Stimulated activated effector memory CD8-positive, alpha-beta T cell treated with anti-CD3 and anti-CD28 coated beads, Interleukin-12 subunit alpha, Interleukin-12 subunit beta, amount 100 ng/mL, for 72 hours (primary cell): Measurements from ENCODE around the gene GPR137.

Source experiments
- ATAC-seq: fragments of 150-1000 bp; cut with Tn5 transposase; 2 replicates; pipeline ENCODE4 v1.10.0; 2021
- DNase-seq, 2 donors: peaks; one replicate each; pipeline ENCODE4 v3.0.0; 2021 to 2022; ENCODE audit warnings: low spot score in 2 of 2
- H3K27ac Mint-ChIP-seq: one replicate; pipeline ENCODE4 v1.8.0; 2022; ENCODE audit warnings: mild to moderate bottlenecking, mixed read lengths
- H3K36me3 Mint-ChIP-seq: one replicate; pipeline ENCODE4 v1.8.0; 2022; ENCODE audit warnings: mild to moderate bottlenecking, mixed read lengths
- H3K4me1 Mint-ChIP-seq: one replicate; pipeline ENCODE4 v1.8.0; 2022; ENCODE audit warnings: mixed read lengths
- H3K4me3 Mint-ChIP-seq: one replicate; pipeline ENCODE4 v1.8.0; 2022; ENCODE audit warnings: mild to moderate bottlenecking, mixed read lengths
- H3K9me3 Mint-ChIP-seq: one replicate; pipeline ENCODE4 v1.8.0; 2022; ENCODE audit warnings: mixed read lengths

The GPR137 gene

GRCh38 chr11:64284962-64285884 lies at the start of gene GPR137:
Gene GPR137 (plus strand): TSS chr11:64285848. CDS start chr11:64286525, 677 bp downstream.
- H3K9me3 Mint-ChIP-seq: no peaks in the 10 kb centered on the region
- peak; percentile 99 for DNase-seq
- H3K36me3 Mint-ChIP-seq: peaks cover 30% of the 10 kb centered on the region
- H3K4me1 Mint-ChIP-seq: peaks cover 35% of the 10 kb centered on the region
- H3K27ac Mint-ChIP-seq: peak within 1 kb of the TSS; percentile 93
- peak; percentile 77 for ATAC-seq
- H3K4me3 Mint-ChIP-seq: peak within 1 kb of the TSS; percentile 74

DNA sequence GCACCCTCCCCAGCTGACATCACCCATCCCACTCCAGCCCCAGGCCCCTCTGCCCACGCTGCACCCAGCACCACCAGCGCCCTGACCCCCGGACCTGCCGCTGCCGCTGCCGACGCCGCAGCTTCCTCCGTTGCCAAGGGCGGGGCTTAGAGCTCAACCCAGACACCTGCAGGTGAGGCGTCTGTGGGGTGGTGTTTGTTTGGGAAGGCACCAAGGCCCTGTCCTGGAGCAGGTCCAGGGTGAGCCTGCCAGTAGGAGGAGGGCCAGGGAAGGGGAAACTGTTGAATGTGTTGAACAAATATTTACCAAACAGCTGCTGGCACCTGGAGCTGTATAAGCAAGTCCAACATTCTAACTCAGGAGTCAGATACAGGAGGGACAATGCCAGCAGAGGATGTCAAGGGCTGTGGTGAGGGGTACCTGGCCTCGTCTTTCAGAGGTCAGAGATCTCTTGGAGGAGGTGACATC lies 48.1 kb upstream of the GPR137 start:
- ATAC-seq (no peak), DNase-seq (no peak)
- no peak overlapping the region for H3K4me3 Mint-ChIP-seq
- H3K36me3 Mint-ChIP-seq: peaks cover 66% of the 10 kb centered on the region
- no peaks in the 10 kb centered on the region for H3K9me3 Mint-ChIP-seq
- peak overlapping the region; percentile 68 for H3K27ac Mint-ChIP-seq
- H3K4me1 Mint-ChIP-seq: peaks cover 39% of the 10 kb centered on the region

- Mint-ChIP-seq H3K4me1 (peaks cover 39% of the 10 kb centered on the region), H3K4me3 (no peak overlapping the region), H3K27ac (peak overlapping the region; percentile 68), H3K36me3 (peaks cover 72% of the 10 kb centered on the region), H3K9me3 (no peaks in the 10 kb centered on the region)
- ATAC-seq (no peak), DNase-seq (no peak)
These were observed 47.6 kb upstream of the GPR137 start for GRCh38 chr11:64238076-64238475.

DNA sequence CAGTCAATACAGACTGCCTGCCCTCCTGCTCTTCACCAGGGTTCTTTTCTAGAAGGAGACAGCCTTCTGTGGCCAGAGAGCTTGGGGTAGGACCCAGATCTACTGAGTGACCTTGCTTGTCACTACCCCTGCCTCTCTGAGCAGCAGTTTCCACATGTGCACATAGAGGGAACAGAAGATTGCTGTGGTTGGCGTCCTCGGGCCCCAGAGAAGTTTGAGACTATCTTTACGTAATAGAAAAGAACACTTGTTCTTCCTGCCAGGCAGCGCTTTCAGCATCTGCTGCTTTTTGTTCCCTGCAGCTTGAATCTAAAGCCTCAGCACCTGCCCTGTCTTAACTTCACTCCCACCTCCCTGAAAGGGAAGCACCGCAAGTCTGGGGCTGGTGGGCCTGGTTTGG lies 46.6 kb upstream of the GPR137 start:
- peak overlapping the region; percentile 68 for H3K27ac Mint-ChIP-seq
- no peak for ATAC-seq

GRCh38 chr11:64239662-64240434 lies 45.8 kb upstream of the GPR137 start:
- DNase-seq (no peak), ATAC-seq (no peak)
- H3K36me3 Mint-ChIP-seq: peaks cover 90% of the 10 kb centered on the region
- H3K4me3 Mint-ChIP-seq: peak overlapping the region; percentile 95
- peak overlapping the region; percentile 95 for H3K27ac Mint-ChIP-seq
- peaks cover 49% of the 10 kb centered on the region for H3K4me1 Mint-ChIP-seq
- H3K9me3 Mint-ChIP-seq: no peaks in the 10 kb centered on the region

More for the DNA sequence above, 46.6 kb upstream of the GPR137 start:
- Mint-ChIP-seq H3K4me3 (no peak overlapping the region), H3K9me3 (no peaks in the 10 kb centered on the region), H3K36me3 (peaks cover 81% of the 10 kb centered on the region), H3K4me1 (peaks cover 48% of the 10 kb centered on the region)
- no peak for DNase-seq

GRCh38 chr11:64240435-64241240 lies 45.0 kb upstream of the GPR137 start, which contains the start of gene FKBP2:
Gene FKBP2 (plus strand): TSS chr11:64241095. CDS start chr11:64242388, 1,293 bp downstream.
- peak; percentile 97 to 98 for DNase-seq
- peaks cover 90% of the 10 kb centered on the region for H3K36me3 Mint-ChIP-seq
- H3K27ac Mint-ChIP-seq: peak within 1 kb of the TSS; percentile 95
- peak within 1 kb of the TSS; percentile 95 for H3K4me3 Mint-ChIP-seq
- no peaks in the 10 kb centered on the region for H3K9me3 Mint-ChIP-seq
- H3K4me1 Mint-ChIP-seq: peaks cover 41% of the 10 kb centered on the region
- peak; percentile 75 for ATAC-seq

- H3K4me1 Mint-ChIP-seq: peaks cover 39% of the 10 kb centered on the region
These were observed 44.5 kb upstream of the GPR137 start for GRCh38 chr11:64241241-64241490.

DNA sequence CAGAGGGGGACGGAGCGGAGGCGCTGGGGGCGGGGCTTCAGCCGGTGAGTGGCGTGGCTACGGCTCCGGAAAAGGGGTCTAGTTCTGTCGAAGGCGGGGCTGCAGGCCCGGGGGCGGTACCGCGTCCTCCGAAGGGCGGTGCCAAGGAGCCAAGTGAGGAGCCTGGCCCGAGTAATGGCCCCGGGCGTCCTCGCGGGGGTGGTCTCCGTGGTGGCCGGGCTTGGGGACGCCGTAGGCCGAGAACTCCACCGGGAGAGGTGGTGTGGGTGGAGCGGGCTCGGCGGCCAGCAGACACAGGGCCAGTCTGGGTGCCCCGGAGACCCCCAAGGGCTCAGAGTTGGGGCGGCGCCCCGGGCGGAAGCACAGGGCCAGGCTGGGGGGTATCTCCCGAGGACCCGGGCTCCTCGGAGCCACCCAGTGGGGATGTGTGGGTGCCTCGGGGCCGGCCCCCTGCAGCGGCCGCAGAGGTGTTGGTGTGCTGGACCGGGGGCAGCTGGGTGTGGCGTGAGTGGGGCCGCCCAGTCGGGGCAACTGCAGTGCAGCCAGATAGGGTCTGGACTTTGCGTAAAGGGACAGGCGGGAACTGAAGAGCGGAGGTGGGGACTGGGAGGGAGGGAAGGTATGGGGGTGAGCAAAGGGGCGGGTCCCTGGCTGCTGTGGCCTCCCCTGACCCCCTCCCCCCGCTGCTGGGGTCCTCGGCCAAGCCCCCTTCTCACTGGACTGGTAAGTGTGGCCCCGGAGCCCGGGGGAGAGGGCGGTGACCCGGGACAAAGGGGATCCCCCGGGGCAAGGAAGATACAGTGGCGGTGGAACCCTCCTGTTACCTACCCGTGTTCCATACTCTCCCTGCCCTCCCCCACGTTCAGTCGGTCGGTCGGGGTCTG lies 43.9 kb upstream of the GPR137 start:
- H3K36me3 Mint-ChIP-seq: peaks cover 87% of the 10 kb centered on the region
- ATAC-seq: peak; percentile 6

More at GRCh38 chr11:64241241-64241490, 44.5 kb upstream of the GPR137 start:
- peak overlapping the region; percentile 95 for H3K27ac Mint-ChIP-seq
- no peaks in the 10 kb centered on the region for H3K9me3 Mint-ChIP-seq
- peak overlapping the region; percentile 95 for H3K4me3 Mint-ChIP-seq
- ATAC-seq: peak; percentile 85
- H3K36me3 Mint-ChIP-seq: peaks cover 90% of the 10 kb centered on the region
- peak; percentile 99 to 100 for DNase-seq

DNA sequence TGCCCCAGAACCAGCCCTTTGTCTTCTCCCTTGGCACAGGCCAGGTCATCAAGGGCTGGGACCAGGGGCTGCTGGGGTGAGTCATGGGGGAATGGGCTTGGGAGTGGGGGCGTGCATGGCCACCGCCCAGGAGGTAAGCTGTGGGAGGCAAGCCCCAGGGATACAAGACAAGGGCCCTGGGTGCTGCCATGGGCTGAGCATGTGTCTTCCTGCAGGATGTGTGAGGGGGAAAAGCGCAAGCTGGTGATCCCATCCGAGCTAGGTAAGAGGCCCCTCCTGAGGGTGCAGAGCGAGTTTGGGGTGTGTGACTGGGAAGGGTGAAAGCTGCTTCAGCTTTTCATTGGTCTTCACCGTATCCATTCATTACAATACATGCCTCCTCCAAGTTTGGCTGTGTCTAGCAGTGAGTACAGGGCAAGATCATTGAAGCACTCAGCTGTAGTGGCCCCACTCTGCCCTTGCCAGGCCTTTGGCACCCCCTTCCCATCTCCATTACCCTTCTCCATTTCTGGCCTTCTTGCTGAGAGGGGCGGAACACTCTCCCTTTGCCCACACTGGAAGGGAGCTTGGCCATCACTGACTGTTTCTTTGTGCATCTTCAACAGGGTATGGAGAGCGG lies 42.3 kb upstream of the GPR137 start:
- peaks cover 52% of the 10 kb centered on the region for H3K4me1 Mint-ChIP-seq
- ATAC-seq (no peak), DNase-seq (no peak)
- peaks cover 77% of the 10 kb centered on the region for H3K36me3 Mint-ChIP-seq
- peak overlapping the region; percentile 95 for H3K4me3 Mint-ChIP-seq
- peak overlapping the region; percentile 95 for H3K27ac Mint-ChIP-seq
- no peaks in the 10 kb centered on the region for H3K9me3 Mint-ChIP-seq

More for the DNA sequence above, 43.9 kb upstream of the GPR137 start:
- peaks cover 39% of the 10 kb centered on the region for H3K4me1 Mint-ChIP-seq
- peak overlapping the region; percentile 95 for H3K4me3 Mint-ChIP-seq
- H3K27ac Mint-ChIP-seq: peak overlapping the region; percentile 95
- no peaks in the 10 kb centered on the region for H3K9me3 Mint-ChIP-seq
- DNase-seq: peak in 1 of 2 donors; percentile 33

DNA sequence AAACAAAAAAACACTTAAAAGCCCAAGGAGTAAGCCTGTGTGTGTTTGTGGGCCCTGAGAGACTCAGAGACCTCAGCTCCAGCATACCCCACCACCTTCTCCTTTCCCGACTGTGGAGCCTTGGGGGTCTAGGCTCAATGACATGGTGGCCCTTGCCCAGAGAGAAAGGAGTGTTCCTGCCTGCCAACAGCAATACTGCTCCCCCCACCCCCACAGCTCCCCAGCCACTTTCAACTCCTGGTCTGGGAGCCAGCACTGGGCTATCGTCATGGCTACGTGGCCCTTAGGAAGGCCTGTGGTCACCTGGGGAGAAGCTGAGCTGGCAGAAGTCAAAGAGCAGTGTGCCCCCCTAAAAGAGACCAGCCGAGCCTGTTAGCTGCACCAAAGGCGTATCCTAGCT lies 41.5 kb upstream of the GPR137 start:
- Mint-ChIP-seq H3K4me3 (peak overlapping the region; percentile 95), H3K9me3 (no peaks in the 10 kb centered on the region), H3K27ac (no peak overlapping the region), H3K4me1 (peaks cover 52% of the 10 kb centered on the region), H3K36me3 (peaks cover 79% of the 10 kb centered on the region)
- DNase-seq: no peak
- no peak for ATAC-seq

DNA sequence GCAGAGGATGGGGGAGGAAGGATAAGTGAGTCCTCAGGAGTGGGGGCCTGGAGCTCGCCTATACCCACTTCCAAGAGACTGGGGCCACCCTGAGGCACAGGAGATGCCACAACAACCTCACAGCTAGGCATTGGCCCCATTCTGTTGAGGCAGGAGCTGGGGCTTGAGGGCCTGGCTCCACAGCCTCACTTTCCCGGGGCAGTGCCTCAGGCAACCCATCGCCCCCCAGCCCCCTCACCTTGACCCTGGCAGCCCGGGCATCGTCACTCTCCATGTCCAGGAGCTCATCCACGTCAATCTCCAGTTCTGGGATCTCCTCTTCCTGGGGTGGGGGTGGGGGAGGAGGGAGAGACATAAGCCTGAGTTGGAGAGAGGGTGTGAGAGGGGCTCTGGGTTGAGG lies 40.7 kb upstream of the GPR137 start:
- no peak for ATAC-seq
- H3K27ac Mint-ChIP-seq: peak overlapping the region; percentile 95

GRCh38 chr11:64245401-64245796 lies 40.2 kb upstream of the GPR137 start:
- DNase-seq: no peak
- Mint-ChIP-seq H3K9me3 (no peaks in the 10 kb centered on the region), H3K4me1 (peaks cover 42% of the 10 kb centered on the region), H3K36me3 (peaks cover 70% of the 10 kb centered on the region), H3K4me3 (peak overlapping the region; percentile 95), H3K27ac (peak overlapping the region; percentile 95)
- ATAC-seq: no peak

More for the DNA sequence above, 40.7 kb upstream of the GPR137 start:
- Mint-ChIP-seq H3K9me3 (no peaks in the 10 kb centered on the region), H3K4me1 (peaks cover 46% of the 10 kb centered on the region), H3K36me3 (peaks cover 73% of the 10 kb centered on the region), H3K4me3 (peak overlapping the region; percentile 95)
- DNase-seq: no peak

DNA sequence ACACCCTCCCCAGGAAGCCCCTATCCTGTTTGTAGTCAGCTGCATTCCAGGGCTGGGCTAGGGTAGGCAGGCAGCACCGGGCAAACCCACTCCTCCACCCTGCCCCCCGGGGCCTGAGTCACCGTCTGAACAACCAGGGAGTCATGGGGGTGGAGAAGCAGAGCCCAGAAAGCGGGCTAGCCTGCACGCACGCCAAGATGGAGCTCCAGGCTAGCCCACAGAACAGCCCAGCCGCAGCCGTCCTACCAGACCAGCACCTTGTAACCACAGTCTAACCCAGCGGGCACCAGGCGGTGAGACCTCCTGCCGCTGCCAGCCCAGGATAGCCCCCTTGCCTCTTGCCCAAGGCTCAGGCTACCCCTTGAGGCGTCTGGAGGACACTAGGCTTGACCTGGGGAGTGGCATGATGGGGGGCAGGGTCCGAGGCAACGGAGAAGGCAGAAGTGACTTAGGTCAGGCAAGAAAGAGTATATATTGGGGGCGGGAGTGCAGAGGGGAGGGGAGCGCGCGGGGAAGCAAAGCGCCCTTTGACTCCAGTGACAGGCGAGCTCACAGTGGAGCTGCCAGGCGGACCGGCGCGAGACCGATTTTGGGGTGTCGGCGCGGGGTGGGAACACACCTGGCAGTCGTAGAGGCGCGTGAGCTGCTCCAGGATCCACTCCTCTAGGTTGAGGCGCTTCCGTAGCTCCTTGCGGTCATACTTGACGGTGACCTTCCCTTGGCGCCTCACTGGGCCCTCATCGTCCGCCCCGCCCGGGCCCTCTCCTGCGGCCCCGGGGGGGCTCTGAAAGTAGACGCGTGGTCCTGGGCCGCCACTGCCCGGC lies 39.6 kb upstream of the GPR137 start:
- Mint-ChIP-seq H3K36me3 (peaks cover 63% of the 10 kb centered on the region), H3K4me1 (peaks cover 45% of the 10 kb centered on the region), H3K9me3 (no peaks in the 10 kb centered on the region), H3K4me3 (peak overlapping the region; percentile 95), H3K27ac (peak overlapping the region; percentile 95)
- DNase-seq (peak; percentile 42 to 81), ATAC-seq (peak; percentile 25)
